ENCODE results near the gene STAU1. TPM values are rescaled to one million over a fixed set of nuclear protein-coding genes. Genes with fewer than 3 reads are reported as not detected.
A peak's percentile ranks its signal among the peaks of the same experiment; 100 is the strongest.

STAU1 gene
- total and polyA plus RNA-seq, 2 of the 13 experiments (the other 11 are each of a cell fraction or from before 2014, with no cell fraction given), result 119 to 133 TPM

GRCh38 chr20:49186535-49187329 lies 1.4 kb downstream of the STAU1 start (continued):
- TF ChIP-seq GABPA (IDR thresholded peaks at IDR 0.05; ENCODE audit: low read depth, low read length) (no peak), GABPA (CRISPR knock-in tag; IDR thresholded peaks at IDR 0.05; ENCODE audit: low read depth) (peak; percentile 36; the same call in 1 of the 2 replicates), ZFP1 (CRISPR knock-in tag; IDR thresholded peaks at IDR 0.05) (no peak), ATRX (CRISPR knock-in tag; IDR thresholded peaks at IDR 0.05; ENCODE audit: borderline replicate concordance) (no peak), PRDM10 (CRISPR knock-in tag; IDR thresholded peaks at IDR 0.05; ENCODE audit: low read depth) (no peak), NR1H2 (CRISPR knock-in tag; IDR thresholded peaks at IDR 0.05; ENCODE audit: borderline replicate concordance, low read depth) (no peak), PATZ1 (CRISPR knock-in tag; IDR thresholded peaks at IDR 0.05) (peak; percentile 43; the same call in 1 of the 2 replicates), ZNF362 (CRISPR knock-in tag; IDR thresholded peaks at IDR 0.05; ENCODE audit: borderline replicate concordance) (peak; percentile 64; the same call in 1 of the 2 replicates), SNAPC2 (CRISPR knock-in tag; IDR thresholded peaks at IDR 0.05) (no peak), PLRG1 (conservative IDR thresholded peaks at IDR 0.05) (no peak), NCOR1 (IDR thresholded peaks at IDR 0.05; ENCODE audit: borderline replicate concordance, low read length) (no peak), SAP130 (CRISPR knock-in tag; IDR thresholded peaks at IDR 0.05; ENCODE audit: low read depth) (peak; percentile 94), AKAP8 (CRISPR knock-in tag; IDR thresholded peaks at IDR 0.05) (no peak), HOXA3 (CRISPR knock-in tag; IDR thresholded peaks at IDR 0.05) (no peak), ZNF138 (CRISPR knock-in tag; IDR thresholded peaks at IDR 0.05; ENCODE audit: low read depth) (no peak), SP5 (CRISPR knock-in tag; IDR thresholded peaks at IDR 0.05; ENCODE audit: borderline replicate concordance, low read depth) (peak; percentile 83)
- TF ChIP-seq, protein P1, sequence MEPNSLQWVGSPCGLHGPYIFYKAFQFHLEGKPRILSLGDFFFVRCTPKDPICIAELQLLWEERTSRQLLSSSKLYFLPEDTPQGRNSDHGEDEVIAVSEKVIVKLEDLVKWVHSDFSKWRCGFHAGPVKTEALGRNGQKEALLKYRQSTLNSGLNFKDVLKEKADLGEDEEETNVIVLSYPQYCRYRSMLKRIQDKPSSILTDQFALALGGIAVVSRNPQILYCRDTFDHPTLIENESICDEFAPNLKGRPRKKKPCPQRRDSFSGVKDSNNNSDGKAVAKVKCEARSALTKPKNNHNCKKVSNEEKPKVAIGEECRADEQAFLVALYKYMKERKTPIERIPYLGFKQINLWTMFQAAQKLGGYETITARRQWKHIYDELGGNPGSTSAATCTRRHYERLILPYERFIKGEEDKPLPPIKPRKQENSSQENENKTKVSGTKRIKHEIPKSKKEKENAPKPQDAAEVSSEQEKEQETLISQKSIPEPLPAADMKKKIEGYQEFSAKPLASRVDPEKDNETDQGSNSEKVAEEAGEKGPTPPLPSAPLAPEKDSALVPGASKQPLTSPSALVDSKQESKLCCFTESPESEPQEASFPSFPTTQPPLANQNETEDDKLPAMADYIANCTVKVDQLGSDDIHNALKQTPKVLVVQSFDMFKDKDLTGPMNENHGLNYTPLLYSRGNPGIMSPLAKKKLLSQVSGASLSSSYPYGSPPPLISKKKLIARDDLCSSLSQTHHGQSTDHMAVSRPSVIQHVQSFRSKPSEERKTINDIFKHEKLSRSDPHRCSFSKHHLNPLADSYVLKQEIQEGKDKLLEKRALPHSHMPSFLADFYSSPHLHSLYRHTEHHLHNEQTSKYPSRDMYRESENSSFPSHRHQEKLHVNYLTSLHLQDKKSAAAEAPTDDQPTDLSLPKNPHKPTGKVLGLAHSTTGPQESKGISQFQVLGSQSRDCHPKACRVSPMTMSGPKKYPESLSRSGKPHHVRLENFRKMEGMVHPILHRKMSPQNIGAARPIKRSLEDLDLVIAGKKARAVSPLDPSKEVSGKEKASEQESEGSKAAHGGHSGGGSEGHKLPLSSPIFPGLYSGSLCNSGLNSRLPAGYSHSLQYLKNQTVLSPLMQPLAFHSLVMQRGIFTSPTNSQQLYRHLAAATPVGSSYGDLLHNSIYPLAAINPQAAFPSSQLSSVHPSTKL (CRISPR knock-in tag; IDR thresholded peaks at IDR 0.05), result 0 out of 2 replicates have a peak, but pooled peaks have one; percentile 22
- TF ChIP-seq, protein P2, sequence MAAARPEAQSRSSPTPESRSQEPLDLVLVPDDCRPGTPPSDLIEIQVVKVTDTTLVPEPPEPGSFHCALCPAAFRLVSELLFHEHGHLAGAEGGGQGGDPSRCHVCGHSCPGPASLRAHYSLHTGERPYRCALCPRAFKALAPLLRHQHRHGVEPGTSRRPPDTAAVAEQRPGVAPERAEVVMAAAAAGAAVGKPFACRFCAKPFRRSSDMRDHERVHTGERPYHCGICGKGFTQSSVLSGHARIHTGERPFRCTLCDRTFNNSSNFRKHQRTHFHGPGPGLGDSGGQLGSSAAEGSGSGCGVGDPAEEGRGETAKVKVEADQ (CRISPR knock-in tag; IDR thresholded peaks at IDR 0.05; ENCODE audit: borderline replicate concordance), result no peak
